K562 (cell line): ENCODE results near the gene PIEZO2.

Source experiments
- AFF4 ChIP-seq: sonication (generic); formaldehyde crosslinking; IDR thresholded peaks from 2 replicates; pipeline ENCODE4 v1.8.0; 2023; ENCODE audit warnings: mild to moderate bottlenecking, missing genetic modification reagents
- ATF7 ChIP-seq: fragments of 450-650 bp; IDR thresholded peaks from 2 replicates; pipeline ENCODE4 v1.7.1; 2014; ENCODE audit warnings: mild to moderate bottlenecking, moderate library complexity
- EZH2 ChIP-seq: IDR thresholded peaks from 2 replicates; pipeline ENCODE4 v1.6.1; 2012; ENCODE audit warnings: low read depth, mild to moderate bottlenecking, inconsistent platforms, low read length, borderline replicate concordance
- HDAC6 ChIP-seq: IDR thresholded peaks from 2 replicates; pipeline ENCODE4 v1.6.1; 2012; ENCODE audit warnings: low read depth, mild to moderate bottlenecking, control low read depth, inconsistent platforms, low read length, moderate library complexity
- NR2C1 ChIP-seq, 2 experiments: fragments of 450-650 bp; IDR thresholded peaks; 2 replicates each; pipeline ENCODE4 v1.6.1; 2017; ENCODE audit warnings: mild to moderate bottlenecking in 2 of 2, antibody characterized with exemption in 1 of 2, inconsistent platforms in 1 of 2, missing compliant biosample characterization in 1 of 2, missing genetic modification characterization in 1 of 2
- POLR2A ChIP-seq: fragments of 450-650 bp; conservative IDR thresholded peaks from 2 replicates; pipeline ENCODE4 v1.6.1; 2016
- SMARCA4 ChIP-seq: fragments of 450-650 bp; IDR thresholded peaks from 2 replicates; pipeline ENCODE4 v1.6.1; 2016
- U2AF1 ChIP-seq: fragments of 200-400 bp; formaldehyde crosslinking; optimal IDR thresholded peaks from 2 replicates; pipeline ENCODE3; 2017; ENCODE audit warnings: mild to moderate bottlenecking, low read depth, low read length, moderate library complexity
- ZBTB26 ChIP-seq: fragments of 450-650 bp; formaldehyde crosslinking; IDR thresholded peaks from 2 replicates; pipeline ENCODE4 v1.4.0; 2022; ENCODE audit warnings: missing genetic modification characterization

- TF ChIP-seq AFF4 (CRISPR knock-in tag), result no peak
- TF ChIP-seq SMARCA4, result no peak
- no peak for TF ChIP-seq HDAC6
- no peak for TF ChIP-seq POLR2A
- TF ChIP-seq NR2C1 (IDR thresholded peaks at IDR 0.05), result no peak
- no peak for TF ChIP-seq NR2C1 (tag; IDR thresholded peaks at IDR 0.05)
- no peak for TF ChIP-seq ATF7
- no peak for TF ChIP-seq U2AF1
- TF ChIP-seq EZH2, result no peak
- TF ChIP-seq ZBTB26 (CRISPR knock-in tag), result no peak
Observed at GRCh38 chr18:11124054-11124453, 25.3 kb downstream of the PIEZO2 start.
